ENCODE measurements around the gene OR6V1.
"Not testable (repeated sequence)": the region's sequence is repeated elsewhere in the genome, so short reads cannot be mapped to it uniquely, and the experiment has no call there.

OR6V1 gene

DNA sequence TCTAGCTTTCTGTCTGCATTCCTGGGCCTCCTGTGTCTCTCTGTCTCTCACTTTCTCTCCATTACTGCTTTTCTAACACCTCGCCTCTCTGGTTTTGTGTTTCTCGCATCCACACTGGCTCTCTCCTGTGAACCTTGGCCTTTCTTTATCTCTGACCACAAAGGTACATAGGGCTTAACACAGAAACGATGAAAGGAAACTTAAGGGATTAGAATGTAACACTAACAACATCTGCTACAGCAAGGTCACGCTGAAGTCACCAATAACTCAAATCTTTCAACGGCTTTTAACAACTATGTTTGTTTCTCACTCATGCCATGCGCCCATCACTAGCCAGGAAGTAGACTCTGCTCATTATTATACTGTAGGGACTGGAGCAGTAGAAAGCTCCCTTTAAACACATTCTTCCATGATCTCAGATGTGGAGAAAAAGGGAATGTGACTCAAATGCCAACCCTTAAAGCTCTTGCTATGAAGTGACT, 9.3 kb upstream of the OR6V1 start:
- no peak for DNase-seq (ENCODE audit: low read depth in 3 of 3)

DNA sequence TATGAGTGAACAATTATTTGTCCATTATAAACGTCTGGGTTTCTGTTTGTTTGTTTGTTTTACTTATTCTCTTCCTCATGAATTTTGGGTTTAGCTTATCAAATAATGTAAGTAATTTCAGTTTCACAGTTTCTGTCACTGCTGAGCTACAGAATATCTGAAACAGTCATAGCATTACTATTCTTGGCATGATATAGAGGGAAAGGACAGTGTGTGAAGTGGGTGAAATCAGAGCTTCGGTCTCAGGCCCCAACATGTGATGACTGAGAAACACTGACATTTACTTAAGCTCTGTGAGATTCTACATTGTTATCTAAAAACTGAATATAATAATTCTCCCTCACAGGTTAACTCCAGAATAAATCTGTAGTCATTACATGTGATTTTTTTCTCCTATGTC, 8.8 kb upstream of the OR6V1 start:
- DNase-seq (ENCODE audit: low read depth in 3 of 3) = no peak

DNA sequence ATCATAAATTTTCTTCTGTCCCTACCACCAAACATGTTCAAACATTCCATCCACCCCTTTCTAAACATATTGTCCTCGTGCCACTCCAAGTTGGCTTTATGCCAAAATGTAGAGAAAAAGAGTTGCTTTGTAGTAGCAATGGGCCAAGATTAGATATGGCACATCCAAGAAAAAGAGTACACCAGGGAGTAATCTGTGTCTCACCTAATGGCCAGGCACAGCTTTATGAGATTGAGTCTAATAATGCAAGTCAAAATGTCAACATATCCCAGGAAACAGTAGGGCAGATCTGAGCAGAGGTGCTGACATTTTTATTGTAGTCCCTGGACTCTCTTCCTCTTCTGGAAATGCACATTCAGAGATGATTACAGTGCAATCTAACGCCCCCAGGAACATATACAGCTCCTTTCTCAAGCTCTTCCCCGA, 5.7 kb upstream of the OR6V1 start:
- no peak for DNase-seq (ENCODE audit: low read depth in 3 of 3)

DNA sequence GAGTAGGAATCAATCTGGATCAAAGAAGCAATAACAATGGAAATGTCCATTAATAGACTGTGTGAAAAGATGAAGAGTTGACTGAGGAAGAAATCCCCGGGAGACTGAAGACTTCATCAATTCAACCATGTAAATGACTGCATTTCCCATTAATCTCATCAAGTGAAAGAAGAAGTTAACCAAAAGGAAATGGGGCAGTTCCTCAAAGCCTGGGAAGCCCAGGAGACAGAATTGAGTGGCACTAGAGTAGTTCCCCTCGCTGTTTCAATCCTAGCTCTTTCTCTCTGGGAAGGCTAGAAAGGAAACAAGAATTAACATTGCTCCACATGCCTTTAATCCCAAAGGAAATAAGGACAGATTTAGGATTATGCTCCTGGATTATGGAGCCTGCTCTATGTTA, 4.8 kb upstream of the OR6V1 start:
- DNase-seq (ENCODE audit: low read depth in 3 of 3) = no peak

DNA sequence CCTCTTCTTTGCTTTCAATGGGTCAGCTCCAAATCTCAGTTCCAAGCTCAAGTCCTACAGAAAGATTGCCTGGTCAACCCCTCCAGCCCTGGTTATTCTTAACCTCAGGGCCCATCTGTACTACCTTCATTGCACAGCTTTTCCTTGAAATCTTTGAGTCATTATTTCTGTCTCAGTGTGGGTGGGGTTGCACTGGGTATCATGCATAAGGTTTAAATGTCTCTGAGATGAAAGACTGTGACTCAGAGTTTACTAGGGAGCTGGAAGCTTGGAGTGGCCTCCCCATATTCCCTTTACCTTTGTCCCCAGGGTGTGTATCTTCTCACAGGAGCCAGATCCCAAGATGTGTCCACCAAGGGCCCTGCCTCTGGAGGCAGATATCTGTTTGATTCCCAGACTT, 3.3 kb upstream of the OR6V1 start:
- DNase-seq (ENCODE audit: low read depth in 3 of 3) = no peak

DNA sequence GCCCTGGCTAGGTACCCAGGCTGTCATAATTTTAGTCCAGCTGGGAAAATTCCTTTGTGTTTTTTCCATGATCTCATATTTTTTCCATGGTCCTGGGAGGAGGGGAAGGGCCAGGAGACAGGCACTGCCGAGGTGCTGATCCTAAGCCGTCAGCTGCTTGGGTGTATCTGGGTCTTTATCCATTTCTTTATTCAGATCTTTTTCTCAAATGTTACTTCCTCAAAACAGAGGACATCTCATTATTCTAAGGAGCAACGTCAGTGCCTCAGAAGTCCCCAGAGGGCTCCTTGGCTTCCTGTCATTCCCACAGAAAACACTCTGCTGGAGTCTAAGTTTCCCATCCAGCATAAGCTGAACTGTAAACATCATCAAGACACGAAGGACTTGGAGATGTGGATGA, 2.8 kb upstream of the OR6V1 start:
- no peak for DNase-seq (ENCODE audit: low read depth in 3 of 3)

DNA sequence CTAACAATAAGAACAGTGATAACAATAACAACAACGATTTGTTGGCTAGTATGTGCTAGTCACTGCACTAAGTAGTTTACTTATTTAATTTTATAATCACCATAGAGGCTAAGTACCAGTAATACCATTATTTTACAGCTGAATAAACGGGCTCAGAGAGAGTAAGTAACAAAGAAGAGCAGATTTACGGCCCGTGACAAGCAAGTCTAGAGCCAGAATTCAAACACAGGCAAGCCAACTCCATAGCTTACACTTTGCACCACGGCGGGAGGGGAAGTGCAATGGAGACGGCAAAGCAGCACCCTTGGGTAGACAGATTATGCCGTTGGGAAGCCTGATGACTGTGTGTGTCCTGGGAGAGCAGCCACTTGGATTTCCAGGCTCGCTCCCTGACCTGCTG, 1.2 kb upstream of the OR6V1 start:
- no peak for DNase-seq (ENCODE audit: low read depth in 3 of 3)

DNA sequence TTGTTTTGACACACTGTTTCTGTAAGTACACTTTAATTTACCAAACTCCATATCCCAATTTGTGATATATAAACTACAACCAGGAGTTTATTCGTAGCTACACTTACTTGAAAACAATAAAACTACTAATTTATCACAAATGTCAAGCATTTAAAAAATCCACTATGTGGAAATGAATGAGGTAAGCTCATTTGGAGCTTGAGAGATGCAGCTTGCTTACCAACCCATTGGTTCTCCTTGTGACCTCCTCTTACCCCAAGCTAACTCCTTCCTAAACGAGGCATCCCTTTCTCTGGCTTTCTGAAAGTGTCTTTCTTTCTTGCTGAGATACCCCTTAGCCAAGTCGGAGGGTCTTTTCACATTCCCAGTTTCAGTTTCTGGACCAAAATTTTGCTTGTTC, 2.5 kb downstream of the OR6V1 start:
- DNase-seq (ENCODE audit: low read depth in 3 of 3) = no peak

DNA sequence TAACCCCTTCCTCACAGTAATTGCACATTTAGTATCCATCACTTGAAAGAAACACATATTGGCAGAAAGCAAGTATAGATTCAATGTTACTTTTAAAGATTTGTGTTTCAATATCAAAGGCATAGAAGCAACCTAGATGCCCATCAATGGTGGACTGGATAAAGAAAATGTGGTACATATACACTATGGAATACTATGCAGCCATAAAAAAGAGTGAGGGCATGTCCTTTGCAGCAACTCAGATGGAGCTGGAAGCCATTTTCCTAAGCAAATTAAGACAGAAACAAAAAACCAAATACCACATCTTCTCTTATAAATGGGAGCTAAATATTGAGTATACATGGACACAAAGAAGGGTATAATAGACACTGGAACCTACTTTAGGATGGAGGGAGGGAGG, 3.6 kb downstream of the OR6V1 start:
- no peak for DNase-seq (ENCODE audit: low read depth in 3 of 3)

DNA sequence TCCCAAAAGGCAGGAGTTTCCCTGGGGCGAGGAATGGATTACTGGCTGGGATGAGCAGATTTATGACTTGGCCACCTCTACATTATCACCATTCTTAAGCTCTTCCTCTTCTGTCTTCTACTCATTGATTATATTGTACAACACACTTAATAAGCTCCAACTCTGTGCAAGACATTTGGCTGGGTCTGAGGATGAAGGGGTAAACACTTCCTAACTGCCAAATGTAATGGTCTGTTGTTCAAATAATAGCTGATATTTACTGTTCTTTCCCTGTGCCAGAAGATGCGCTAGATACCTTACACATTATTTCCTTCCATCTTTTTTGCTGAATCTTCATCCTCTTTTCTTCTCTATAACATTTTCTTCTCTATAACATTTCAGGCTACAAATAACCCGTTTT, 11.6 kb downstream of the OR6V1 start:
- no peak for DNase-seq (ENCODE audit: low read depth in 3 of 3)

DNA sequence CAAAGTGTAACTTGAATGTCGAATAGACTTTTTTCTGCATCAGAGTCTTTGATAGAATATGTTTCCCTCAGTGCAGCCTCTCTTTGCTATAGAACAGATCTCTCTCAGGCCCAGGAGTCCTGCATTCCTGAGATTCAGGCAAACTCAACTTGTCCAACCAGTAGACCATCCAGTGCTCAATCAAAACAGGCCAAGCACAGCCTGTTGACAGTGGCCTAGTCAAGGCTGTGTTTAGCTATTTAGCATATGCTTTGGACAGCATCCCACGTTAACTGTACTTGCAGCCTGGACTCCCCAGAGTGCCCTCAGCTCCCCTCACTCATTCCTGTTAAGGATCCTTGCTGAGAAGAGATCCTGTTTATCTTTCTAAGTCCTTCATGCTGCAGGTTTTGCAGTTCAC, 16.3 kb downstream of the OR6V1 start:
- no peak for DNase-seq (ENCODE audit: low read depth in 3 of 3)

DNA sequence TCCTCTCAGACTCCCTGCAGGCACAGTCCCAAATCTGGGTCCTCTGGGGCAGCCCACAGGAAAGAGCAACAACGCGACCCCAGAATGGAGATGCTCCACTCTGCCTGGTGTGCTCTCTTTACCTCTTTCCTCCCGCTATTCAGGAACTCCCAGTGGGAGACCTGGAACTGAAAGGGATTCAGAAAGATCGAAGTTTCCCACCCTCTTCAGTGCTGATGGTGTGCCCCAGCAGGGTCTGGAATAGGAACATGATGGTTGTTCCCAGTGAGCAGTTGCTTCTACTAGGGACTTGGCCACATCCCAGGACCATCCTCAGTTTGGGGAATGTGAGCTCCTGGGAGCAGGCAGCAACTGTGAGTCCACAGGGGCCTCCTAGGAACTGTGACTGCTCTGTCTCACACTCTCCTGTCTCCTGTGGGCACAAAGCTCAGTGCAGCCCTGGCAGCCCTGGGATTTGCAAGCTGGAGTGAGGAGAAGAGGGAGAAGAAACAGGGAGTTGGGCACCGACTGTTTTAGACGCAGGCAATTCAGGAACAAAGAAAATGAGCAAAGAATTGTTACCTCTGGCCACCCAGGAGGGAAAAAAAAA, 17.9 kb downstream of the OR6V1 start:
- DNase-seq (ENCODE audit: low read depth in 3 of 3) = no peak

DNA sequence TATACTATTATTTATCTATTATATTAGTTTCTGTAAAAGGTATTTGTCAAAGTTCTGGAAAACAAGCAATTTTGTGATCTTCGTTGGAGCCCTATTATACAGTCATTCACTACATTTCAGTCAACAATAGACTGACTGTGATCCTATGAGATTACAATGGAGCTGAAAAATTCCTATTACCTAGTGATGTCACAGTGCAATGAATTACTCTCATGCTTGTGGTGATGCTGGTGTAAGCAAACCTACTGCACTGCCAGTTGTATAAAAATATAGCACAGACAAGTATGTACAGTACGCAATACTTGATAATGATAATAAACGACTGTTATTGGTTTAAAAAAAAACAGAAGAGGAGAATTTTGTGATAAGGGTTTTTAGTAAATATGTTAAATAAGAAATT, 21.4 kb downstream of the OR6V1 start:
- no peak for DNase-seq (ENCODE audit: low read depth in 3 of 3)

DNA sequence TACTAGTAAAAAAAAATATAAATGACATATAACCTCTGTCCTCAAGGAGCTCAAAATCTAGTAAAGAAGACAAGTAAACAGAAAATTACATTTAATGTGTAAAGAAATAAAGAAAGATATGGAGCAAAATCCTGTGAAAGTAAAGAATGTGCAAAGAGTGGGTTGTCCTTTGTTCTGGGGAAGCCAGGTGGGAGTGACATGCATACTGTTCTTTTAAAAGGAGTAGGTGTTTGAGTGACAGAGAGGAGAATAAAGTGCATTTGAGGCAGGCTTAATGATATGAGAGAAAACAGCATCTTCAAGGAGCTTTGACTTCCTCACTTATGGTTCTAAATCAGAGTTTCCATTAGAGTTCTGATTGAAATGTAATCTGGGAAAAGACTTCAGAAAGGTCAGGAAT, 22.0 kb downstream of the OR6V1 start:
- no peak for DNase-seq (ENCODE audit: low read depth in 3 of 3)

DNA sequence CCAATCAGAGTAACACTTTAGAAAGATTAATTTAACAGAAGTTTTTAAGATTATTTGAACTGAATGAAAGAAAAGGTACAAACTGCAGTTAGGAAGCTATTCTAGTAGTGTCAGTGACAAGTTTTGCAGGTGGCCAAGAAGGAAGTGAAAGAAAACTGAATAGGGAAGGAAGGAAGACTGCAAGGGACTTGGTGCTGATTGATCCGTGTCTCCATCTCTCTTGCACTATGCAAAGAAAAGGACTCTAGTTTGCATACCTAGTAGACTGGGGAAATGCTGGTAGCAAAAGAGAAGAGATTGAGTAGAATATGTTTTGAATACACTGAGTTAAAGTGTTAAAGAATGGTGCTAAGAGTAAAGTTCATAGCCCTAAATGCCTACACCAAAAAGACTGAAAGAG, 33.0 kb downstream of the OR6V1 start:
- no peak for DNase-seq (ENCODE audit: low read depth in 3 of 3)

DNA sequence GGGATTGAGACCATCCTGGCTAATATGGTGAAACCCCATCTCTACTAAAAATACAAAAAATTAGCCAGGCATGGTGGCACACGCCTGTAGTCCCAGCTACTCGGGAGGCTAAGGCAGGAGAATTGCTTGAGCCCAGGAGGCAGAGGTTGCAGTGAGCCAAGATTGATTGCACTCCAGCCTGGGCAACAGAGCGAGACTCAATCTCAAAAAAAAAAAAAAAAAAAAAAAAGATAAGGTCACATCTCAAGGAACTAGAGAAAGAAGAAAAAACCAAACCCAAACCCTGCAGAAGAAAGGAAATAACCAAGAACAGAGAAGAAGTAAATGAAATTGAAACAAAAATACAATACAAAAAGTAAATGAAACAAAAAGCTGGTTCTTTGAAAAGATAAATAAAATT, 33.5 kb downstream of the OR6V1 start:
- DNase-seq (ENCODE audit: low read depth in 3 of 3) = not testable (repeated sequence)

DNA sequence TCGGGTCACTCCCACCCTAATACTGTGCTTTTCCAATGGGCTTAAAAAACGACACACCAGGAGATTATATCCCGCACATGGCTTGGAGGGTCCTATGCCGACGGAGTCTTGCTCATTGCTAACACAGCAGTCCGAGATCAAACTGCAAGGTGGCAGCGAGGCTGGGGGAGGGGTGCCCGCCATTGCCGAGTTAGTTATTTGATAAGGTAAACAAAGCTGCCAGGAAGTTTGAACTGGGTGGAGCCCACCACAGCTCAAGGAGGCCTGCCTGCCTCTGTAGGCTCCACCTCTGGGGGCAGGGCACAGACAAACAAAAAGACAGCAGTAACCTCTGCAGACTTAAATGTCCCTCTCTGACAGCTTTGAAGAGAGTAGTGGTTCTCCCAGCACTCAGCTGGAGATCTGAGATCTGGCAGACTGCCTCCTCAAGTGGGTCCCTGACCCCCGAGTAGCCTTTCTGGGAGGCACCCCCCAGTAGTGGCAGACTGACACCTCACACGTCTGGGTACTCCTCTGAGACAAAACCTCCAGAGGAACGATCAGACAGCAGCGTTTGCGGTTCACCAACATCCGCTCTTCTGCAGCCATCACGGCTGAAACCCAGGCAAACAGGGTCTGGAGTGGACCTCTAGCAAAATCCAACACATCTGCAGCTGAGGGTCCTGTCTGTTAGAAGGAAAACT, 36.5 kb downstream of the OR6V1 start:
- DNase-seq (ENCODE audit: low read depth in 3 of 3) = not testable (repeated sequence)

DNA sequence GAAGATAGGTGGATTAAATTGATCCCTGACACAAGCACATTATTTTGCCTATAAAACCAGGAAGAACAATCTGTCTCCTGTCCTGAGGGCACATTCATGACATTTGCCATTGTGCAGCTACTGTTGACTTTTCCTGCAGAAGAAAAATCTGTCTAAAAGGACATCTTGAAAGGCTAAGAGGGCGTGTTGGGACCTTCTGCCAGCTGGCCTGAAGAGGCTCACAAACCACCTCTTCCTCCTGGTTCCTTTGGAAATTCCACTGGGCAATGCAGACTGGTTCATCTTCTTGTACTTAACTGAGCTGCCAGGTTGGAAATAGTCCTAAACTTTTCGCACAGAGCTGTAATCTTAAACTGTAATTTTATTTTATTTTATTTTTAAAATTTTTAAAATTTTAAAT, 44.0 kb downstream of the OR6V1 start:
- DNase-seq (ENCODE audit: low read depth in 3 of 3) = no peak

DNA sequence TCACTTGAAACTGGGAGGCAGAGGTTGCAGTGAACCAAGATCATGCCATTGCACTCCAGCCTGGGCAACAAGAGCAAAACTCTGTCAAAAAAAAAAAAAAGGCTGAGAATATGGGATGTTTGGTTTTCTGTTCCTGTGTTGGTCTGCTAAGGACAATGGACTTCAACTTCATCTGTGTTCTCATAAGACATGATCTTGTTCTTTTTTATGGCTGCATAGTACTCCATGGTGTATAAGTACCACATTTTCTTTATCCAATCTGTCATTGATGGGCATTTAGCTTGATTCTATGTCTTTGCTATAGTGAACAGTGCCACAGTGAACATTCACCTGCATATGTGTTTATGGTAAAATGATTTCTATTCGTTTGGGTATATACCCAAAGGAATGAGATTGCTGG, 47.4 kb downstream of the OR6V1 start:
- not testable (repeated sequence) for DNase-seq (ENCODE audit: low read depth in 3 of 3)

Data from stimulated activated CD4-positive, alpha-beta T cell treated with anti-CD3 and anti-CD28 coated beads, TNF-alpha, amount 100 ng/mL, for 24 hours (primary cell).